GM12891 (cell line): Measurements from ENCODE around the gene PTRH1.
A peak's percentile ranks its signal among the peaks of the same experiment; 100 is the strongest.

Experiments used
- DNase-seq: peaks from one replicate; pipeline ENCODE4 v3.0.0; 2011; ENCODE audit warnings: low spot score; ENCODE audit not compliant: insufficient read length
- FAIRE-seq: peaks from 2 replicates; lab custom pipeline; 2011; peaks lifted over from hg19 to GRCh38; lab: Jason Lieb, UNC
- PAX5 ChIP-seq: IDR thresholded peaks from 2 replicates; pipeline ENCODE4 v1.6.1; 2011; ENCODE audit warnings: low read length, moderate library complexity, mild to moderate bottlenecking; ENCODE audit not compliant: insufficient read depth, severe bottlenecking
- POLR2A ChIP-seq: IDR thresholded peaks from 2 replicates; pipeline ENCODE4 v1.6.1; 2011; ENCODE audit warnings: low read depth, low read length, control low read depth
- POLR2AphosphoS5 ChIP-seq: IDR thresholded peaks from 2 replicates; pipeline ENCODE4 v1.6.1; 2011; ENCODE audit warnings: low read depth, low read length, control low read depth
- POU2F2 ChIP-seq: IDR thresholded peaks from 2 replicates; pipeline ENCODE4 v1.6.1; 2011; ENCODE audit warnings: low read depth, mild to moderate bottlenecking, control low read depth, low read length, moderate library complexity
- SPI1 ChIP-seq: IDR thresholded peaks from 2 replicates; pipeline ENCODE4 v1.6.1; 2011; ENCODE audit warnings: low read depth, low read length, control low read depth
- TAF1 ChIP-seq: IDR thresholded peaks from 2 replicates; pipeline ENCODE4 v1.6.1; 2011; ENCODE audit warnings: low read depth, low read length, control low read depth

Gene PTRH1

GRCh38 chr9:127723013-127723412, 7.5 kb upstream of the PTRH1 start:
- FAIRE-seq (no peak), DNase-seq (no peak)
- TF ChIP-seq POLR2AphosphoS5 (no peak), PAX5 (no peak), SPI1 (no peak), TAF1 (no peak), POLR2A (no peak), POU2F2 (no peak)

GRCh38 chr9:127722055-127722745, 6.7 kb upstream of the PTRH1 start:
- DNase-seq (no peak), FAIRE-seq (no peak)
- TF ChIP-seq PAX5 (no peak), TAF1 (no peak), POLR2AphosphoS5 (no peak), POU2F2 (no peak), SPI1 (no peak), POLR2A (no peak)

DNA sequence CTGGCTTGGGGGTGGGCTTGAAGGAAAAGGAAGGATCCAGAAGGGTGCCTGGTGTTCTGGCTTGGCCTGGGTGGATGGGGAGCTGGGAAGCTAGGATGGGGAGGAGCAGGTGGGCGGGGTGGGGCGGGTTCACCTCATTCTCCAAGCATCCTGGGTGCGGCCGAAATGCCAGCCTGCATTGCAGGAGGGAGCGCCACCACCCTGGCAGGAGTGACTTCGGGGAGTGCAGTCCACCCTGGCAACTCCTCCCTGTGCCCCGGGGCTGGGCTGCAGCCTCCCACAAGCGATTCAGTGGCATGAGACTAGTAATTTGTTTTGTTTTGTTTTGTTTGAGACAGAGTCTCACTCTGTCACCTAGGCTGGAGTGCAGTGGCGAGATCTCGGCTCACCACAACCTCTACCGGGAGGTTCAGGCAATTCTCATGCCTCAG, 5.9 kb upstream of the PTRH1 start:
- no peak for FAIRE-seq
- TF ChIP-seq TAF1 (no peak), PAX5 (no peak), POLR2A (no peak), POLR2AphosphoS5 (no peak), POU2F2 (no peak), SPI1 (no peak)

DNA sequence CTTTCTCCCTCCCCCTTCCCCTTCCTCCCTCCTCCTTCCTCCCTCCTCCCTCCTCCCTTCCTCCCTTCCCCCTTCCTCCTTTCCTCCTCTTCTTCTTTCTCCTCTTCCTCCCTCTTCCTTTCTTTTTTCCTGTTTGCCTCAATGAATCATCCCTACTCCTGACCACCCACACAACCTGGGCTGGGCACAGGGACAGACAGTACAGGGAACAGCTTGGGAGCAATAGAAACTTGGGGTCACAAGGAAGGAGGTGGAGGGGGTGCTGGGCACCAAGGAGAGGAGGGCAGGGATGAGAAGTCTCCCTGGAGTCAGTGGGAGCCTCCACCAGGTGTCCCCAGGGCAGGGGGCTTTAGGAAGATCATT, 5.4 kb upstream of the PTRH1 start:
- DNase-seq (no peak), FAIRE-seq (no peak)
- TF ChIP-seq POLR2A (no peak), SPI1 (no peak)

More for the DNA sequence above, 5.9 kb upstream of the PTRH1 start:
- no peak for DNase-seq

- DNase-seq (no peak), FAIRE-seq (no peak)
- TF ChIP-seq SPI1, result no peak
Measured at GRCh38 chr9:127720031-127720864, 4.8 kb upstream of the PTRH1 start.

- DNase-seq (no peak), FAIRE-seq (no peak)
- no peak for TF ChIP-seq SPI1
- TF ChIP-seq POU2F2, result no peak
- no peak for TF ChIP-seq PAX5
- no peak for TF ChIP-seq POLR2AphosphoS5
- no peak for TF ChIP-seq TAF1
- TF ChIP-seq POLR2A, result no peak
Measured at GRCh38 chr9:127717766-127718165, 2.3 kb upstream of the PTRH1 start.

DNA sequence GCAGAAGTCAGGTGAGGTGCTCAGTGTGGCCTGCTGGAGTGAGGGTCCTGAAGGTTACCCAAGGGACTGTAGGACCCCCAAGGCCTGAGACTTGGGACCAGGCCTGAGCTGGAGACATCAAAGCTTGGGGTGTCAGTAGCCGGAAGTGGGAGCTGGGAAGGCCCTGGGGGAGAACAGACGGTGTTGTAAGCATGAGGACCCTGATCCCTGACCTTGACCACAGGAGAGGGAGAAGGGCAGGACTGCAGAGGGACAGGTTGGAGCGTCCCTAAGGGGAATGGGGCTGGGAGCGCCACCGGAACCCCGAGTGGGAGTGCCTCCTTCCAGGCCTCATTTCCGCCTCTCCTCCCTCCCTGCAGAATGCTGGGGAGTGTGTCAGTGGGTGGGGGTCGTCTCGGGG, 949 bp upstream of the PTRH1 start:
- DNase-seq, result no peak
- TF ChIP-seq POU2F2, result no peak
- no peak for TF ChIP-seq TAF1
- TF ChIP-seq PAX5, result no peak
- no peak for TF ChIP-seq POLR2AphosphoS5
- no peak for TF ChIP-seq SPI1
- no peak for TF ChIP-seq POLR2A
- no peak for FAIRE-seq

GRCh38 chr9:127714951-127715469, 453 bp downstream of the PTRH1 start:
- FAIRE-seq, result peak; percentile 76
- TF ChIP-seq PAX5, result no peak
- TF ChIP-seq POLR2A, result no peak
- TF ChIP-seq TAF1, result no peak
- TF ChIP-seq POU2F2, result no peak
- TF ChIP-seq SPI1, result no peak
- no peak for TF ChIP-seq POLR2AphosphoS5
- DNase-seq, result peak; percentile 43

GRCh38 chr9:127714020-127714750, 1.3 kb downstream of the PTRH1 start:
- no peak for FAIRE-seq
- no peak for DNase-seq
- TF ChIP-seq POLR2A (no peak), POU2F2 (no peak), PAX5 (no peak)
